ENCODE measurements around the gene AKTIP. TPM values are rescaled to one million over a fixed set of nuclear protein-coding genes. Genes with fewer than 3 reads are reported as not detected.

The AKTIP gene
- total RNA-seq, 1 experiment from 2014 or later: 23.5 TPM

GRCh38 chr16:53518550-53519416 lies 15.8 kb upstream of the AKTIP start:
- ATAC-seq (no peak), DNase-seq (ENCODE audit: low read depth, low spot score) (no peak)
- H3K9me2 ChIP-seq (ENCODE audit: insufficient read depth): no peaks in the 10 kb centered on the region
- no peaks in the 10 kb centered on the region for H3K9me3 ChIP-seq (ENCODE audit: control insufficient read depth in 1 of 2, insufficient read depth in 1 of 2, low read depth in 1 of 2, low read length in 2 of 2)
- H3K9ac ChIP-seq (ENCODE audit: low read length): no peak overlapping the region
- no peaks in the 10 kb centered on the region for H3K4me1 ChIP-seq (ENCODE audit: control insufficient read depth in 1 of 2, insufficient read depth in 2 of 2, low read length in 2 of 2)
- ChIA-PET CTCF (no interaction called here), POLR2A (no interaction called here), RAD21 (ENCODE audit: low non-redundant PET in 1 of 2, low total read pairs in 2 of 2, uncharacterized antibody in 2 of 2, unreplicated experiment in 2 of 2) (no interaction called here)
- intact Hi-C loops (cut with micrococcal nuclease): no loop called here
- no peak overlapping the region for H3K4me2 ChIP-seq (ENCODE audit: low read length)
- no TSS peak for BruUV-seq (replicated peaks)
- H3K36me3 ChIP-seq (ENCODE audit: control insufficient read depth in 1 of 2, insufficient read depth in 2 of 2, low read length in 2 of 2): no peaks in the 10 kb centered on the region
- H3K27ac ChIP-seq (ENCODE audit: low read depth, low read length): no peak overlapping the region
- no peaks in the 10 kb centered on the region for H3K27me3 ChIP-seq (ENCODE audit: insufficient read depth, low read length)
- H3K4me3 ChIP-seq (replicated peaks in 1 of 2; ENCODE audit: low read depth in 1 of 2, low read length in 2 of 2): no peak overlapping the region
- H4K20me1 ChIP-seq (ENCODE audit: insufficient read depth): no peaks in the 10 kb centered on the region
- no peaks in the 10 kb centered on the region for H3K79me2 ChIP-seq (ENCODE audit: insufficient read depth, low read length)
- H2AFZ ChIP-seq (ENCODE audit: low read depth, low read length, poor library complexity, severe bottlenecking): no peak overlapping the region
- no peak for TF ChIP-seq POLR2AphosphoS5 (IDR thresholded peaks at IDR 0.05; ENCODE audit: low read depth, low read length)
- TF ChIP-seq, protein P1, sequence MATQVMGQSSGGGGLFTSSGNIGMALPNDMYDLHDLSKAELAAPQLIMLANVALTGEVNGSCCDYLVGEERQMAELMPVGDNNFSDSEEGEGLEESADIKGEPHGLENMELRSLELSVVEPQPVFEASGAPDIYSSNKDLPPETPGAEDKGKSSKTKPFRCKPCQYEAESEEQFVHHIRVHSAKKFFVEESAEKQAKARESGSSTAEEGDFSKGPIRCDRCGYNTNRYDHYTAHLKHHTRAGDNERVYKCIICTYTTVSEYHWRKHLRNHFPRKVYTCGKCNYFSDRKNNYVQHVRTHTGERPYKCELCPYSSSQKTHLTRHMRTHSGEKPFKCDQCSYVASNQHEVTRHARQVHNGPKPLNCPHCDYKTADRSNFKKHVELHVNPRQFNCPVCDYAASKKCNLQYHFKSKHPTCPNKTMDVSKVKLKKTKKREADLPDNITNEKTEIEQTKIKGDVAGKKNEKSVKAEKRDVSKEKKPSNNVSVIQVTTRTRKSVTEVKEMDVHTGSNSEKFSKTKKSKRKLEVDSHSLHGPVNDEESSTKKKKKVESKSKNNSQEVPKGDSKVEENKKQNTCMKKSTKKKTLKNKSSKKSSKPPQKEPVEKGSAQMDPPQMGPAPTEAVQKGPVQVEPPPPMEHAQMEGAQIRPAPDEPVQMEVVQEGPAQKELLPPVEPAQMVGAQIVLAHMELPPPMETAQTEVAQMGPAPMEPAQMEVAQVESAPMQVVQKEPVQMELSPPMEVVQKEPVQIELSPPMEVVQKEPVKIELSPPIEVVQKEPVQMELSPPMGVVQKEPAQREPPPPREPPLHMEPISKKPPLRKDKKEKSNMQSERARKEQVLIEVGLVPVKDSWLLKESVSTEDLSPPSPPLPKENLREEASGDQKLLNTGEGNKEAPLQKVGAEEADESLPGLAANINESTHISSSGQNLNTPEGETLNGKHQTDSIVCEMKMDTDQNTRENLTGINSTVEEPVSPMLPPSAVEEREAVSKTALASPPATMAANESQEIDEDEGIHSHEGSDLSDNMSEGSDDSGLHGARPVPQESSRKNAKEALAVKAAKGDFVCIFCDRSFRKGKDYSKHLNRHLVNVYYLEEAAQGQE (IDR thresholded peaks at IDR 0.05; ENCODE audit: low read depth): no peak
- TF ChIP-seq JUND (IDR thresholded peaks at IDR 0.05): no peak
- TF ChIP-seq, protein P2, sequence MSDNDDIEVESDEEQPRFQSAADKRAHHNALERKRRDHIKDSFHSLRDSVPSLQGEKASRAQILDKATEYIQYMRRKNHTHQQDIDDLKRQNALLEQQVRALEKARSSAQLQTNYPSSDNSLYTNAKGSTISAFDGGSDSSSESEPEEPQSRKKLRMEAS (IDR thresholded peaks at IDR 0.05): no peak
- TF ChIP-seq CBX3 (IDR thresholded peaks at IDR 0.05; ENCODE audit: low read depth): no peak
- no peak for TF ChIP-seq CEBPB (IDR thresholded peaks at IDR 0.05; ENCODE audit: low read depth)
- TF ChIP-seq ZNF274 (IDR thresholded peaks at IDR 0.05; ENCODE audit: low read depth, low read length): no peak
- no peak for TF ChIP-seq ATF3 (IDR thresholded peaks at IDR 0.05)
- TF ChIP-seq TCF7L2 (IDR thresholded peaks at IDR 0.05; ENCODE audit: borderline replicate concordance, extremely low read depth, insufficient read depth, insufficient read length): no peak
- TF ChIP-seq, protein P3, sequence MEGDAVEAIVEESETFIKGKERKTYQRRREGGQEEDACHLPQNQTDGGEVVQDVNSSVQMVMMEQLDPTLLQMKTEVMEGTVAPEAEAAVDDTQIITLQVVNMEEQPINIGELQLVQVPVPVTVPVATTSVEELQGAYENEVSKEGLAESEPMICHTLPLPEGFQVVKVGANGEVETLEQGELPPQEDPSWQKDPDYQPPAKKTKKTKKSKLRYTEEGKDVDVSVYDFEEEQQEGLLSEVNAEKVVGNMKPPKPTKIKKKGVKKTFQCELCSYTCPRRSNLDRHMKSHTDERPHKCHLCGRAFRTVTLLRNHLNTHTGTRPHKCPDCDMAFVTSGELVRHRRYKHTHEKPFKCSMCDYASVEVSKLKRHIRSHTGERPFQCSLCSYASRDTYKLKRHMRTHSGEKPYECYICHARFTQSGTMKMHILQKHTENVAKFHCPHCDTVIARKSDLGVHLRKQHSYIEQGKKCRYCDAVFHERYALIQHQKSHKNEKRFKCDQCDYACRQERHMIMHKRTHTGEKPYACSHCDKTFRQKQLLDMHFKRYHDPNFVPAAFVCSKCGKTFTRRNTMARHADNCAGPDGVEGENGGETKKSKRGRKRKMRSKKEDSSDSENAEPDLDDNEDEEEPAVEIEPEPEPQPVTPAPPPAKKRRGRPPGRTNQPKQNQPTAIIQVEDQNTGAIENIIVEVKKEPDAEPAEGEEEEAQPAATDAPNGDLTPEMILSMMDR (IDR thresholded peaks at IDR 0.05 in 2 of 3, conservative IDR thresholded peaks at IDR 0.05 in 1 of 3; ENCODE audit: borderline replicate concordance in 1 of 3, insufficient read depth in 1 of 3, low read depth in 2 of 3, low read length in 2 of 3): no peak
- no peak for TF ChIP-seq SRF (IDR thresholded peaks at IDR 0.05; ENCODE audit: low read depth)
- TF ChIP-seq FOSL1 (IDR thresholded peaks at IDR 0.05; ENCODE audit: low read depth): no peak
- TF ChIP-seq ZFX (IDR thresholded peaks at IDR 0.05): no peak
